A673 (cell line): ENCODE measurements around the gene RRAS2.

ENCODE experiments used
- CTCF ChIP-seq: fragments of 300-800, 200-600 bp; sonication (generic); conservative IDR thresholded peaks from 2 replicates; pipeline ENCODE4 v1.5.1; 2017; ENCODE audit warnings: low read depth, mild to moderate bottlenecking, antibody characterized with exemption, low read length, moderate library complexity, mixed read lengths
- EZH2 ChIP-seq: fragments of 200-600 bp; sonication (generic); IDR thresholded peaks from 2 replicates; pipeline ENCODE4 v1.6.1; 2017; ENCODE audit warnings: borderline replicate concordance, low read depth, mild to moderate bottlenecking, mixed read lengths, antibody characterized with exemption, low read length; ENCODE audit not compliant: poor library complexity, severe bottlenecking

GRCh38 chr11:14228356-14228755 lies 130.6 kb downstream of the RRAS2 start:
- TF ChIP-seq CTCF (no peak), EZH2 (no peak)
